SK-N-SH treated with all-trans-retinoic acid at 6 μM for 48 hours (cell line): ENCODE measurements around the gene DHCR24.

Source experiments
- ATAC-seq: fragments of 200-7000 bp; cut with Tn5 transposase; 3 replicates; pipeline ENCODE4 v1.9.1; 2020; ENCODE audit warnings: mild to moderate bottlenecking, moderate library complexity
- ESRRG ChIP-seq: fragments of 250-450 bp; sonication (Bioruptor Pico); IDR thresholded peaks from 2 replicates; pipeline ENCODE4 v1.6.1; 2021; ENCODE audit warnings: mild to moderate bottlenecking
- ISL1 ChIP-seq: fragments of 250-450 bp; sonication (Bioruptor Pico); IDR thresholded peaks from 2 replicates; pipeline ENCODE4 v2.1.2; 2022; ENCODE audit warnings: mild to moderate bottlenecking, moderate library complexity
- OSR1 ChIP-seq: fragments of 250-450 bp; sonication (Bioruptor Pico); IDR thresholded peaks from 2 replicates; pipeline ENCODE4 v1.8.0; 2022; ENCODE audit warnings: moderate library complexity, mild to moderate bottlenecking, inconsistent platforms
- PPARA ChIP-seq: fragments of 250-450 bp; sonication (Bioruptor Pico); IDR thresholded peaks from 2 replicates; pipeline ENCODE4 v1.5.0; 2020; ENCODE audit warnings: mild to moderate bottlenecking, borderline replicate concordance
- RARB ChIP-seq: fragments of 250-450 bp; sonication (Bioruptor Pico); IDR thresholded peaks from 2 replicates; pipeline ENCODE4 v1.8.0; 2021; ENCODE audit warnings: mild to moderate bottlenecking, moderate library complexity
- TCF4 ChIP-seq: fragments of 250-450 bp; sonication (Bioruptor Pico); IDR thresholded peaks from 2 replicates; pipeline ENCODE4 v1.8.0; 2021; ENCODE audit warnings: mild to moderate bottlenecking, moderate library complexity, borderline replicate concordance
- ZC3H10 ChIP-seq: fragments of 250-450 bp; sonication (Bioruptor Pico); IDR thresholded peaks from 2 replicates; pipeline ENCODE4 v1.5.1; 2021; ENCODE audit warnings: mild to moderate bottlenecking, moderate library complexity
- ZFP3 ChIP-seq: fragments of 250-450 bp; sonication (Bioruptor Pico); IDR thresholded peaks from 2 replicates; pipeline ENCODE4 v1.5.0; 2020; ENCODE audit warnings: mild to moderate bottlenecking, moderate library complexity
- ZFP30 ChIP-seq: fragments of 450-650 bp; formaldehyde crosslinking; IDR thresholded peaks from 2 replicates; pipeline ENCODE4 v1.5.0; 2022; ENCODE audit warnings: mild to moderate bottlenecking, moderate library complexity
- ZNF565 ChIP-seq: fragments of 450-650 bp; formaldehyde crosslinking; conservative IDR thresholded peaks from 2 replicates; pipeline ENCODE4 v1.5.0; 2020; ENCODE audit warnings: low read depth, mild to moderate bottlenecking, moderate library complexity
- ZNF70 ChIP-seq: fragments of 450-650 bp; formaldehyde crosslinking; IDR thresholded peaks from 2 replicates; pipeline ENCODE4 v1.5.0; 2020; ENCODE audit warnings: mild to moderate bottlenecking, moderate library complexity
- ZNF8 ChIP-seq: fragments of 450-650 bp; formaldehyde crosslinking; IDR thresholded peaks from 2 replicates; pipeline ENCODE4 v1.5.0; 2020; ENCODE audit warnings: mild to moderate bottlenecking, moderate library complexity
- TF ChIP-seq, protein P1 (sequence below): fragments of 250-450 bp; sonication (Bioruptor Pico); IDR thresholded peaks from 2 replicates; pipeline ENCODE4 v1.5.1; 2021; ENCODE audit warnings: mild to moderate bottlenecking, moderate library complexity
- TF ChIP-seq, protein P2 (sequence below): fragments of 250-450 bp; sonication (Bioruptor Pico); IDR thresholded peaks from 2 replicates; pipeline ENCODE4 v1.5.1; 2020; ENCODE audit warnings: low read depth, mild to moderate bottlenecking, moderate library complexity
- TF ChIP-seq, protein P3 (sequence below): fragments of 250-450 bp; sonication (Bioruptor Pico); IDR thresholded peaks from 2 replicates; pipeline ENCODE4 v1.5.0; 2020; ENCODE audit warnings: mild to moderate bottlenecking, moderate library complexity
- TF ChIP-seq, protein P4 (sequence below): fragments of 250-450 bp; sonication (Bioruptor Pico); IDR thresholded peaks from 2 replicates; pipeline ENCODE4 v1.8.0; 2021; ENCODE audit warnings: low read depth, mild to moderate bottlenecking, moderate library complexity, borderline replicate concordance

Gene DHCR24

DNA sequence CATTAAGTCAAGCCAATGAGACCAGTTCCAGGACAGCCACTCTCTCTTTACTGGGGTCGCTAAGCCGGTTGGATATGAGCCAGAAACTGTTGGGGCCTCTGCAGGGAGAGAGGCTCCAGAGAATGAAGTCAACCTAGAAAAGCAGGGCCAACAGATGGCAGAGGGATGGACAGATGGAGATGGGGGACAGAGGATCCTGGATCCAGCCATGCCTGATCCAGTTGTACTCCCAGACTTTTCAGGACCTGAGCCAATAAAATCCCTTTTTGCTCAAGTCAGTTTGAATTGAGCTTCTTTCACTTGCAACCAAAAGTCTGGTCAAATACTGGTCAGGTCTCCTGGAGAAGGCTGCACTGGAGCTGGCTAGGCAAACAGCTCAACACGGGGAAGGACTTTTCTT is 2.2 kb downstream of the DHCR24 start (continued):
- TF ChIP-seq, protein P1, sequence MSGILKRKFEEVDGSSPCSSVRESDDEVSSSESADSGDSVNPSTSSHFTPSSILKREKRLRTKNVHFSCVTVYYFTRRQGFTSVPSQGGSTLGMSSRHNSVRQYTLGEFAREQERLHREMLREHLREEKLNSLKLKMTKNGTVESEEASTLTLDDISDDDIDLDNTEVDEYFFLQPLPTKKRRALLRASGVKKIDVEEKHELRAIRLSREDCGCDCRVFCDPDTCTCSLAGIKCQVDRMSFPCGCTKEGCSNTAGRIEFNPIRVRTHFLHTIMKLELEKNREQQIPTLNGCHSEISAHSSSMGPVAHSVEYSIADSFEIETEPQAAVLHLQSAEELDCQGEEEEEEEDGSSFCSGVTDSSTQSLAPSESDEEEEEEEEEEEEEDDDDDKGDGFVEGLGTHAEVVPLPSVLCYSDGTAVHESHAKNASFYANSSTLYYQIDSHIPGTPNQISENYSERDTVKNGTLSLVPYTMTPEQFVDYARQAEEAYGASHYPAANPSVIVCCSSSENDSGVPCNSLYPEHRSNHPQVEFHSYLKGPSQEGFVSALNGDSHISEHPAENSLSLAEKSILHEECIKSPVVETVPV: no peak
- TF ChIP-seq ZFP3 (CRISPR knock-in tag): no peak
- TF ChIP-seq OSR1: no peak
- no peak for TF ChIP-seq ZC3H10
- TF ChIP-seq, protein P2, sequence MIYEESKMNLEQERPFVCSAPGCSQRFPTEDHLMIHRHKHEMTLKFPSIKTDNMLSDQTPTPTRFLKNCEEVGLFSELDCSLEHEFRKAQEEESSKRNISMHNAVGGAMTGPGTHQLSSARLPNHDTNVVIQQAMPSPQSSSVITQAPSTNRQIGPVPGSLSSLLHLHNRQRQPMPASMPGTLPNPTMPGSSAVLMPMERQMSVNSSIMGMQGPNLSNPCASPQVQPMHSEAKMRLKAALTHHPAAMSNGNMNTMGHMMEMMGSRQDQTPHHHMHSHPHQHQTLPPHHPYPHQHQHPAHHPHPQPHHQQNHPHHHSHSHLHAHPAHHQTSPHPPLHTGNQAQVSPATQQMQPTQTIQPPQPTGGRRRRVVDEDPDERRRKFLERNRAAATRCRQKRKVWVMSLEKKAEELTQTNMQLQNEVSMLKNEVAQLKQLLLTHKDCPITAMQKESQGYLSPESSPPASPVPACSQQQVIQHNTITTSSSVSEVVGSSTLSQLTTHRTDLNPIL (CRISPR knock-in tag): no peak
- TF ChIP-seq TCF4 (CRISPR knock-in tag): no peak
- TF ChIP-seq, all 23 proteins: peak for 0

DNA sequence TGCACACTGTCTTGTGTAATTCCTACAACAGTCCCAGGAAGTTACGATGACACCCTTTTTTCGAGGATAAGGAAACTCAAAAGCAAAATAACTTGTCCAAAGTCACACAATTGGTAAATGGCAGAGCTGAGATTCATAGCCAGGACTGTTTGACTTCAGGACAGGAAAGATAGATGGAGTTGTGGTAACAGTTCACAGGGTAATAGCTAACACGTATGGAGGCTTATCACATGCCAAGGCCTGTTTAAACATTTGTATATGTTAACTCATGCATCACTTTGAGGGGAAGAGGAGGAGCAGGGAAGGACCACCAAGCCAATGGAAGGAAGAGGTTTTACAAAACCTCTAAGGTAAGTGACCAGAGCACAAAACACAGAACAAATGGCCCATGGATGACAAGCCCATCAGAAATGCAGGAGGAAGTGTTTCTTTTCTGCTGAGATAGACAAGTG is 2.8 kb downstream of the DHCR24 start:
- no peak for ATAC-seq
- no peak for TF ChIP-seq ZNF8
- no peak for TF ChIP-seq ISL1 (CRISPR knock-in tag)
- TF ChIP-seq, protein P2 (CRISPR knock-in tag): no peak
- TF ChIP-seq, protein P3, sequence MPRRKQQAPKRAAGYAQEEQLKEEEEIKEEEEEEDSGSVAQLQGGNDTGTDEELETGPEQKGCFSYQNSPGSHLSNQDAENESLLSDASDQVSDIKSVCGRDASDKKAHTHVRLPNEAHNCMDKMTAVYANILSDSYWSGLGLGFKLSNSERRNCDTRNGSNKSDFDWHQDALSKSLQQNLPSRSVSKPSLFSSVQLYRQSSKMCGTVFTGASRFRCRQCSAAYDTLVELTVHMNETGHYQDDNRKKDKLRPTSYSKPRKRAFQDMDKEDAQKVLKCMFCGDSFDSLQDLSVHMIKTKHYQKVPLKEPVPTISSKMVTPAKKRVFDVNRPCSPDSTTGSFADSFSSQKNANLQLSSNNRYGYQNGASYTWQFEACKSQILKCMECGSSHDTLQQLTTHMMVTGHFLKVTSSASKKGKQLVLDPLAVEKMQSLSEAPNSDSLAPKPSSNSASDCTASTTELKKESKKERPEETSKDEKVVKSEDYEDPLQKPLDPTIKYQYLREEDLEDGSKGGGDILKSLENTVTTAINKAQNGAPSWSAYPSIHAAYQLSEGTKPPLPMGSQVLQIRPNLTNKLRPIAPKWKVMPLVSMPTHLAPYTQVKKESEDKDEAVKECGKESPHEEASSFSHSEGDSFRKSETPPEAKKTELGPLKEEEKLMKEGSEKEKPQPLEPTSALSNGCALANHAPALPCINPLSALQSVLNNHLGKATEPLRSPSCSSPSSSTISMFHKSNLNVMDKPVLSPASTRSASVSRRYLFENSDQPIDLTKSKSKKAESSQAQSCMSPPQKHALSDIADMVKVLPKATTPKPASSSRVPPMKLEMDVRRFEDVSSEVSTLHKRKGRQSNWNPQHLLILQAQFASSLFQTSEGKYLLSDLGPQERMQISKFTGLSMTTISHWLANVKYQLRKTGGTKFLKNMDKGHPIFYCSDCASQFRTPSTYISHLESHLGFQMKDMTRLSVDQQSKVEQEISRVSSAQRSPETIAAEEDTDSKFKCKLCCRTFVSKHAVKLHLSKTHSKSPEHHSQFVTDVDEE (CRISPR knock-in tag): no peak
- no peak for TF ChIP-seq ZNF70 (CRISPR knock-in tag)
- no peak for TF ChIP-seq PPARA
- TF ChIP-seq ZC3H10: no peak
- TF ChIP-seq RARB (CRISPR knock-in tag): no peak
- no peak for TF ChIP-seq ZFP30 (CRISPR knock-in tag)
- TF ChIP-seq ZFP3 (CRISPR knock-in tag): no peak
- no peak for TF ChIP-seq ESRRG (CRISPR knock-in tag)
- no peak for TF ChIP-seq OSR1

DNA sequence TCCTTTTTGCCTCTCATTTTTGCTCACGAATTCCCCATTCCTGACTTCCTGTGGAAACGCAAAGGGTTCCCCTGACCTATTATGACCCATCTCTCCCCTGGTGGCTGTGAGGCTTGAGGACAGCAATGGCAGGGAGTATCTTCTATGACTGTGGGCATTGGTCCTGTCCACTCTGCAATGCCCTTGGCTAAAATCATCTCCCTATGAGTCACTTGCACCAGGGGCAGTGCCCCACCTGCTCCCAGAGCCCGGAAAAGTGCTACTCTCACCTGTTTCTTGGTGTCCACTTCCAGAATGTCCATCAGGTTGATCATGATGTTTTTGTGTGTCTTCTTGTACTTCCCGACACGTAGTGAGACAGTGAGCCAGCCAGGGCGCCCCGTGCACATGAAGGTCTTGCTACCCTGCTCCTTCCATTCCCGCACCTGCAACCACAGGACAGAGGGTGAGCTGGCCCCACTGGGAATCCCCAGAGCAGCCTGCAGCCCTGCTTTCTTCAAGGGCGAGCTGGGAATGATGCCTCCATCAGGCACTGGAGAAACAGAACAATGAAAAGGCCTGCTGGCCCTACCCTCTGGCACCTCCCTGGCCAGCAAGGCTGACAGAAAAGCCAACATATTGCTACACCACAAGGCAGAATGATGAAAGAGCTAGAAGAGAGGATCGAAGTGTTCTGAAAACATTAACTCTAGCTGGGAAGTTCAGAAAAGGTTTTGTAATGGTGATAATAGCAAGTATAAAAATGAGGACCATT is 3.5 kb downstream of the DHCR24 start:
- TF ChIP-seq, protein P1: no peak
- no peak for TF ChIP-seq ZFP30 (CRISPR knock-in tag)
- TF ChIP-seq, all 23 proteins: peak for 0
- ATAC-seq: no peak

DNA sequence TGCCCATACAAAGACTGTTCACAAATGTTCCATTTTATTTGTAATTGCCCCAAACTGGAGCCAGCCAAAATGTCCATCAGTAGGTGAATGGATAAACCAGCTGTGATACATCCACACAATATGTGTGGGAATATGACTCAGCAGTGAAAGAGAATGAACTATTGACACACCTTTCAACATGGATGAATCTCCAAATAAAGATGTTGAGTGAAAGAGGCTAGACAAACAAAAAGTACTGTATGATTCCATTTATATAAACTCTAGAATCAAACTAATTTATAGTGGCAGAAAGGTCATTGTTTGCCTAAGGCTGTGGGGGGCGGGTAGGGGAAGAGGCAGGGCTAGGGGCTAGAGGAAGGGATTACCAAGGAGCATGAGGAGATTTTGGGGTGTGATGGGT is 4.5 kb downstream of the DHCR24 start:
- no peak for ATAC-seq
- TF ChIP-seq, protein P4, sequence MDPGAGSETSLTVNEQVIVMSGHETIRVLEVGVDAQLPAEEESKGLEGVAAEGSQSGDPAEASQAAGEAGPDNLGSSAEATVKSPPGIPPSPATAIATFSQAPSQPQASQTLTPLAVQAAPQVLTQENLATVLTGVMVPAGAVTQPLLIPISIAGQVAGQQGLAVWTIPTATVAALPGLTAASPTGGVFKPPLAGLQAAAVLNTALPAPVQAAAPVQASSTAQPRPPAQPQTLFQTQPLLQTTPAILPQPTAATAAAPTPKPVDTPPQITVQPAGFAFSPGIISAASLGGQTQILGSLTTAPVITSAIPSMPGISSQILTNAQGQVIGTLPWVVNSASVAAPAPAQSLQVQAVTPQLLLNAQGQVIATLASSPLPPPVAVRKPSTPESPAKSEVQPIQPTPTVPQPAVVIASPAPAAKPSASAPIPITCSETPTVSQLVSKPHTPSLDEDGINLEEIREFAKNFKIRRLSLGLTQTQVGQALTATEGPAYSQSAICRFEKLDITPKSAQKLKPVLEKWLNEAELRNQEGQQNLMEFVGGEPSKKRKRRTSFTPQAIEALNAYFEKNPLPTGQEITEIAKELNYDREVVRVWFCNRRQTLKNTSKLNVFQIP: no peak
- TF ChIP-seq, protein P2 (CRISPR knock-in tag): no peak
- TF ChIP-seq ZNF70 (CRISPR knock-in tag) (no peak), ZFP3 (CRISPR knock-in tag) (no peak), ZNF565 (CRISPR knock-in tag) (no peak)
